ENCODE data around the gene OR5AU1. TPM values are rescaled to one million over a fixed set of nuclear protein-coding genes. Genes with fewer than 3 reads are reported as not detected.
"Not testable (repeated sequence)": the region's sequence is repeated elsewhere in the genome, so short reads cannot be mapped to it uniquely, and the experiment has no call there.

OR5AU1 gene
- polyA plus RNA-seq, 1 experiment, result not detected

DNA sequence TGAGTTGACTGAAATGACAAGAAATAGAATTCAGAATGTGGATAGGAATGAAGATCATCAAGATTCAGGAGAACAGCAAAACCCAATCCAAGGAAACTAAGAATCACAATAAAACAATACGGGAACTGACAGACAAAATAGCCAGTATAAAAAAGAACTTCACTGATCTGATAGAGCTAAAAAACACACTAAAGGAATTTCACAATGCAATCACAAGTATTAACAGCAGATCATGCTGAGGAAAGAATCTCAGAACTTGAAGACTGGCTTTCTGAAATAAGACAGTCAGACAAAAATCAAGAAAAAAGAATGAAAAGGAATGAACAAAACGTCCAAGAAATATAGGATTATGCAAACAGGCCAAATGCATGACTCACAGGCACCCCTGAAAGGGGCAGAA lies 15.3 kb upstream of the OR5AU1 start:
- no peaks in the 10 kb centered on the region; the same call in 1 of the 2 replicates for H3K9me3 ChIP-seq (ENCODE audit: control insufficient read depth, insufficient read depth, low read length)
- no peak overlapping the region for H3K4me3 ChIP-seq (ENCODE audit: low read depth, low read length)
- H3K27me3 ChIP-seq (ENCODE audit: control insufficient read depth, insufficient read depth, low read length), result peaks cover 2% of the 10 kb centered on the region
- CTCF ChIA-PET, result no interaction called here
- no peak overlapping the region for H3K27ac ChIP-seq (ENCODE audit: low read depth, low read length)
- no peak for DNase-seq (ENCODE audit: low read depth, low spot score)
- TF ChIP-seq CTCF (IDR thresholded peaks at IDR 0.05; ENCODE audit: low read depth, low read length), result no peak
- POLR2A ChIA-PET, result no interaction called here

GRCh38 chr14:21169573-21169972 lies 13.7 kb upstream of the OR5AU1 start:
- Histone ChIP-seq H3K9me3 (ENCODE audit: control insufficient read depth, insufficient read depth, low read length) (no peaks in the 10 kb centered on the region; the same call in 1 of the 2 replicates), H3K27me3 (ENCODE audit: control insufficient read depth, insufficient read depth, low read length) (peaks cover 2% of the 10 kb centered on the region), H3K27ac (ENCODE audit: low read depth, low read length) (no peak overlapping the region), H3K4me3 (ENCODE audit: low read depth, low read length) (no peak overlapping the region)
- CTCF ChIA-PET, result no interaction called here
- POLR2A ChIA-PET, result no interaction called here
- no peak for DNase-seq (ENCODE audit: low read depth, low spot score)
- TF ChIP-seq CTCF (IDR thresholded peaks at IDR 0.05; ENCODE audit: low read depth, low read length), result no peak

GRCh38 chr14:21168055-21168454 lies 12.2 kb upstream of the OR5AU1 start:
- Histone ChIP-seq H3K27ac (ENCODE audit: low read depth, low read length) (no peak overlapping the region), H3K4me3 (ENCODE audit: low read depth, low read length) (no peak overlapping the region), H3K9me3 (ENCODE audit: control insufficient read depth, insufficient read depth, low read length) (no peaks in the 10 kb centered on the region; the same call in 1 of the 2 replicates), H3K27me3 (ENCODE audit: control insufficient read depth, insufficient read depth, low read length) (peaks cover 2% of the 10 kb centered on the region)
- ChIA-PET POLR2A (interaction anchor here (1.0 kb wide), 1 partner anchor 12 kb away, joined by 11 read pairs; no protein-coding TSS in a partner anchor), CTCF (interaction anchor here (0.6 to 1.0 kb wide), 2 partner anchors 32 to 150 kb away, joined by 3 read pairs; no protein-coding TSS in a partner anchor)
- no peak for DNase-seq (ENCODE audit: low read depth, low spot score)
- no peak for TF ChIP-seq CTCF (IDR thresholded peaks at IDR 0.05; ENCODE audit: low read depth, low read length)

DNA sequence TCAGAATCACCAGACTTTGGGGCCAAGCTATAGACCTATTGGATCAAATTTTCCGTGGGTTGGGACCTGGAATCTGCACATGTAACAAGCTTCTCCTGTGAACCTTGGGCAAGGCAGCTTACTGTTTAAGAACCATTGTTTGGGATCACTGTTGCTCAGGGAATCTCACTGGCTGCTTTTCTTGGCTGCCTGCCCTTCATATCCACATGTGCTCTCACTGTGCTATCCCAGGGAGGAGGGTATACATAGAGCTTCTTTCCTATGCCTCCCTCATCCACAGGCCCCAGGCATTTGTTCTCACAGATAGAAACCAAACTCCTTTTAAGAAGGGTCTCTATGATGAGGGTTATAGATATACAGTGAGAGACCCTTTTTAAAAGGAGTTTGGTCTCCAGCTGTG lies 9.8 kb upstream of the OR5AU1 start:
- DNase-seq (ENCODE audit: low read depth, low spot score); H3K4me3 ChIP-seq (ENCODE audit: low read depth, low read length); H3K27ac ChIP-seq (ENCODE audit: low read depth, low read length); H3K27me3 ChIP-seq (ENCODE audit: control insufficient read depth, insufficient read depth, low read length); POLR2A ChIA-PET; H3K9me3 ChIP-seq (ENCODE audit: control insufficient read depth, insufficient read depth, low read length); CTCF ChIA-PET: not testable (repeated sequence)

- H3K4me3 ChIP-seq (ENCODE audit: low read depth, low read length); CTCF ChIA-PET; H3K9me3 ChIP-seq (ENCODE audit: control insufficient read depth, insufficient read depth, low read length); DNase-seq (ENCODE audit: low read depth, low spot score); H3K27ac ChIP-seq (ENCODE audit: low read depth, low read length); POLR2A ChIA-PET; H3K27me3 ChIP-seq (ENCODE audit: control insufficient read depth, insufficient read depth, low read length): not testable (repeated sequence)
Observed at GRCh38 chr14:21165002-21165605, 9.2 kb upstream of the OR5AU1 start.

DNA sequence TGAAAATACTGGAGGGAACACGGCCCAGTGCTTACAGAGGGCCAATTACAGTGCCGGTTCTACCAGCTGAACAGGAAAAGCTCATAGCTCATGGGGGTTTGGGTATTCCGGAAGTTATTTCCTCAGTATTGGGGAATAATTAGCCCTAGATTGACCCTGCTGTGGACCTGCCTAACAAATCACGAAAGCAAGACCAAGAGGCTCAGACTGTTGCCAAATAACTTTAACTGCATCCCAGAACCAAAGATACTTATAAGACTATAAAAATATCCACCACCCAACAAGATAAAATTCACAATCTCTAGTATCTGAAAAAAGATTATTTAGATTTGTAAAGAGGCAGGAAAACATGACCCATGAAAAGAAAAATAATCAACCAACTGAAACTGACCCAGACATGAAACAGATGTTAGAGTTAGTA lies 8.0 kb upstream of the OR5AU1 start:
- ChIA-PET POLR2A (no interaction called here), CTCF (no interaction called here)
- H3K27ac ChIP-seq (ENCODE audit: low read depth, low read length), result no peak overlapping the region
- no peak overlapping the region for H3K4me3 ChIP-seq (ENCODE audit: low read depth, low read length)
- no peaks in the 10 kb centered on the region; the same call in 1 of the 2 replicates for H3K9me3 ChIP-seq (ENCODE audit: control insufficient read depth, insufficient read depth, low read length)
- H3K27me3 ChIP-seq (ENCODE audit: control insufficient read depth, insufficient read depth, low read length), result peaks cover 3% of the 10 kb centered on the region
- TF ChIP-seq CTCF (IDR thresholded peaks at IDR 0.05; ENCODE audit: low read depth, low read length), result no peak
- DNase-seq (ENCODE audit: low read depth, low spot score), result no peak
